B cell (primary cell): ENCODE measurements around the gene TNXB. TPM values are rescaled to one million over a fixed set of nuclear protein-coding genes. Genes with fewer than 3 reads are reported as not detected.

Source experiments
- ATAC-seq: fragments of 200-7000 bp; cut with Tn5 transposase; one replicate; pipeline ENCODE4 v1.10.0; 2021; ENCODE audit warnings: low read depth, mild to moderate bottlenecking, moderate number of reproducible peaks, moderate library complexity
- CTCF ChIA-PET: fragments of 350-600 bp; sonication (Branson Sonifier 250); formaldehyde crosslinking; loops from one replicate; lab custom pipeline; 2021; ENCODE audit warnings: antibody characterized with exemption, inconsistent platforms; lab: Charles Lee
- POLR2A ChIA-PET: fragments of 350-600 bp; sonication (Branson Sonifier 250); formaldehyde crosslinking; loops from one replicate; lab custom pipeline; 2021; ENCODE audit warnings: antibody characterized with exemption; lab: Charles Lee
- DNase-seq: peaks from one replicate; pipeline ENCODE4 v3.0.0; 2013
- H2AFZ ChIP-seq: 2 replicates; pipeline ENCODE4 v1.6.1; 2012; ENCODE audit warnings: mild to moderate bottlenecking, low read depth, low read length; ENCODE audit not compliant: insufficient read depth, poor library complexity, severe bottlenecking
- H3K27ac ChIP-seq, 2 donors: 1 replicate in 1 of 2; 2 replicates in 1 of 2; pipeline ENCODE4 v1.5.1; 2012 to 2013; ENCODE audit warnings: low read length in 2 of 2, mild to moderate bottlenecking in 2 of 2, moderate library complexity in 1 of 2
- H3K27me3 ChIP-seq, 4 experiments: fragments of 200-600 bp in 1 of 4; sonication (generic) in 1 of 4; replicated peaks in 1 of 4; 1 replicate in 2 of 4; 2 replicates in 2 of 4; pipeline versions ENCODE4 v1.6.1 to v1.7.0; 2013 to 2016; ENCODE audit warnings: low read length in 3 of 4, mild to moderate bottlenecking in 2 of 4, mixed read lengths in 1 of 4, moderate library complexity in 1 of 4; ENCODE audit not compliant: insufficient read depth in 4 of 4, control insufficient read depth in 3 of 4; ENCODE audit errors: control extremely low read depth in 1 of 4
- H3K36me3 ChIP-seq, 2 experiments: replicated peaks in 1 of 2; 1 replicate in 1 of 2; 2 replicates in 1 of 2; pipeline versions ENCODE4 v1.6.1 to v1.7.1; 2013; ENCODE audit warnings: low read length in 1 of 2; ENCODE audit not compliant: insufficient read depth in 2 of 2, control insufficient read depth in 1 of 2; ENCODE audit errors: control extremely low read depth in 1 of 2, extremely low read depth in 1 of 2
- H3K4me1 ChIP-seq, 2 donors: fragments of 200-600 bp in 1 of 2; sonication (generic) in 1 of 2; 1 replicate in 1 of 2; 2 replicates in 1 of 2; pipeline versions ENCODE4 v1.5.1 to v1.6.1; 2013 to 2017; ENCODE audit warnings: low read length in 2 of 2; ENCODE audit not compliant: control insufficient read depth in 2 of 2, insufficient read depth in 2 of 2
- H3K4me2 ChIP-seq: replicated peaks from 2 replicates; pipeline ENCODE3; 2012; ENCODE audit warnings: mild to moderate bottlenecking, low read depth, low read length; ENCODE audit not compliant: poor library complexity, severe bottlenecking
- H3K4me3 ChIP-seq, 5 experiments: fragments of 200-600 bp in 1 of 5; sonication (generic) in 1 of 5; 1 replicate in 3 of 5; 2 replicates in 2 of 5; pipeline versions ENCODE4 v1.5.1 to v1.7.0; 2011 to 2016; ENCODE audit warnings: low read length in 4 of 5, mild to moderate bottlenecking in 4 of 5, low read depth in 2 of 5, control low read depth in 1 of 5, moderate library complexity in 1 of 5; ENCODE audit not compliant: insufficient read depth in 1 of 5; ENCODE audit errors: control extremely low read depth in 1 of 5, extremely low read depth in 1 of 5
- H3K79me2 ChIP-seq: fragments of 200-600 bp; sonication (generic); one replicate; pipeline ENCODE4 v1.6.0; 2016; ENCODE audit warnings: low read length; ENCODE audit not compliant: control insufficient read depth, insufficient read depth
- H3K9ac ChIP-seq: fragments of 200-600 bp; sonication (generic); 2 replicates; pipeline ENCODE4 v1.6.1; 2017; ENCODE audit warnings: mild to moderate bottlenecking, low read length, moderate library complexity
- H3K9me3 ChIP-seq, 3 donors: one replicate each; pipeline versions ENCODE4 v1.6.1 to v1.7.1; 2013; ENCODE audit warnings: low read length in 2 of 3; ENCODE audit not compliant: control insufficient read depth in 2 of 3, insufficient read depth in 1 of 3; ENCODE audit errors: control extremely low read depth in 1 of 3
- H4K20me1 ChIP-seq: 2 replicates; pipeline ENCODE4 v1.6.0; 2012; ENCODE audit warnings: mild to moderate bottlenecking, low read length; ENCODE audit not compliant: insufficient read depth, control insufficient read depth, poor library complexity, severe bottlenecking
- H3K27ac Mint-ChIP-seq: one replicate; pipeline ENCODE4 v1.8.0; 2021; ENCODE audit warnings: mixed read lengths
- H3K27me3 Mint-ChIP-seq: one replicate; pipeline ENCODE4 v1.8.0; 2021; ENCODE audit warnings: mixed read lengths
- H3K4me1 Mint-ChIP-seq: one replicate; pipeline ENCODE4 v1.8.0; 2021; ENCODE audit warnings: mixed read lengths
- H3K4me3 Mint-ChIP-seq: one replicate; pipeline ENCODE4 v1.8.0; 2021; ENCODE audit warnings: mixed read lengths
- H3K9me3 Mint-ChIP-seq: one replicate; pipeline ENCODE4 v1.8.0; 2022; ENCODE audit warnings: mixed read lengths; ENCODE audit not compliant: insufficient read depth
- CTCF ChIP-seq: fragments of 200-600 bp; IDR thresholded peaks from one replicate; pipeline ENCODE4 v1.8.0; 2022; ENCODE audit warnings: antibody characterized with exemption, mild to moderate bottlenecking
- EZH2 ChIP-seq: IDR thresholded peaks from 2 replicates; pipeline ENCODE4 v1.6.1; 2012; ENCODE audit warnings: borderline replicate concordance, low read depth, mild to moderate bottlenecking, moderate library complexity, low read length; ENCODE audit not compliant: insufficient read depth, poor library complexity, severe bottlenecking
- WGBS: methylation state at CpG from one replicate; pipeline ENCODE4 v1.1.5; 2013; ENCODE audit warnings: missing lambda C conversion rate; ENCODE audit not compliant: insufficient coverage; 5-methylcytosine and 5-hydroxymethylcytosine counted together
- intact Hi-C: fragments of 100-400 bp; cut with micrococcal nuclease; formaldehyde crosslinking; loops from one replicate; pipeline ENCODE4 v1.10.0; 2022
- polyA plus RNA-seq: library from polyadenylated mRNA; depleted of rRNA; stranded (reverse); fragments of >200 nt; gene quantifications from 2 replicates; pipeline ENCODE4 v1.2.3, GENCODE V29; 2012
- total RNA-seq, 2 donors: library from RNA; stranded (reverse); fragments of 120-200 nt in 1 of 2; gene quantifications; 1 replicate in 1 of 2; 2 replicates in 1 of 2; pipeline versions ENCODE4 v1.2.3 to v1.2.4, GENCODE V29; 2013 to 2022

The TNXB gene
- total and polyA plus RNA-seq, 2 donors (not counting 1 experiment from before 2014, with no cell fraction given): 1.4 to 19.0 TPM

DNA sequence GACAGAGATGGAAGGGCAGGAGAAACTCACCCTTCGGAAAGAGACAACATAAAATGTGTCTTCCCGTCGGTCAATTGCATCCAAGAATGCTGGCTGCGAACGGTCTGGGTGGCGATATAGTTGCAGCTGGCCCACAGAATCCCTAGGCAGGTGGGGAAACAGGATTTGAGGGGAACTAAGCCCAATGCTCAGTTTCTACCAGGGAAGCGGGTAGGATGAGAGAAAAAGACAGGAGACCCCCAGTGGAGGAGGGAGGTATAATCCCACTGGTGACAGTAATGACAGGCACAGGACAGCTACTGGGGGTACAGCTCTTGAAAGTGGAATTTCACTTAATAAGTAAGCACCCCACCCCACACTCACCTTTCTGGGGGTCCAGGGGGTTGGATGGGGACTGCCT is 7.5 kb upstream of the TNXB start:
- Mint-ChIP-seq H3K4me3 (no peak overlapping the region), H3K27me3 (no peaks in the 10 kb centered on the region), H3K27ac (no peak overlapping the region), H3K4me1 (peaks cover 5% of the 10 kb centered on the region), H3K9me3 (no peaks in the 10 kb centered on the region)
- Histone ChIP-seq H3K9me3 (no peaks in the 10 kb centered on the region), H3K9ac (no peak overlapping the region), H3K4me2 (no peak overlapping the region), H4K20me1 (peaks cover 7% of the 10 kb centered on the region), H3K4me1 (peaks cover 0 to 3% of the 10 kb centered on the region in 2 donors), H2AFZ (no peak overlapping the region), H3K27ac (no peak overlapping the region), H3K36me3 (peaks cover 0 to 60% of the 10 kb centered on the region in 2 experiments), H3K27me3 (no peaks in the 10 kb centered on the region), H3K79me2 (peaks cover under 1% of the 10 kb centered on the region), H3K4me3 (no peak overlapping the region)
- ATAC-seq (no peak), DNase-seq (no peak)
- CTCF ChIA-PET: interaction anchor here (1.7 to 5.0 kb wide), 3 partner anchors 12 to 670 kb away, joined by 4 to 40 read pairs (median 16); partner anchors contain the start of genes ATF6B and FKBPL
- 96% methylated on average over 6 of the region's 7 CpGs for WGBS
- POLR2A ChIA-PET: no interaction called here
- TF ChIP-seq CTCF: peak; percentile 28
- TF ChIP-seq EZH2: no peak
- intact Hi-C loops: no loop called here

GRCh38 chr6:32115623-32116022 is 6.5 kb upstream of the TNXB start:
- Histone ChIP-seq H3K4me1 (peaks cover 0 to 3% of the 10 kb centered on the region in 2 donors), H3K4me3 (no peak overlapping the region), H2AFZ (no peak overlapping the region), H3K27ac (no peak overlapping the region), H4K20me1 (peaks cover 6% of the 10 kb centered on the region), H3K9me3 (no peaks in the 10 kb centered on the region), H3K27me3 (no peaks in the 10 kb centered on the region), H3K79me2 (no peaks in the 10 kb centered on the region), H3K9ac (no peak overlapping the region), H3K4me2 (no peak overlapping the region), H3K36me3 (peaks cover 0 to 52% of the 10 kb centered on the region in 2 experiments)
- DNase-seq: no peak
- TF ChIP-seq EZH2 (no peak), CTCF (no peak)
- ChIA-PET POLR2A (no interaction called here), CTCF (no interaction called here)
- peaks cover 5% of the 10 kb centered on the region for H3K4me1 Mint-ChIP-seq
- no peak overlapping the region for H3K27ac Mint-ChIP-seq
- H3K9me3 Mint-ChIP-seq: no peaks in the 10 kb centered on the region
- H3K27me3 Mint-ChIP-seq: no peaks in the 10 kb centered on the region
- no peak for ATAC-seq
- intact Hi-C loops: no loop called here
- no peak overlapping the region for H3K4me3 Mint-ChIP-seq
- 93% methylated on average over 6 of the region's 6 CpGs for WGBS
